Right hindlimb (tissue), 1 donor: Measurements from ENCODE around the gene DHH.
"Not testable (repeated sequence)": the region's sequence is repeated elsewhere in the genome, so short reads cannot be mapped to it uniquely, and the experiment has no call there.

Source experiments
- DNase-seq: peaks from one replicate; pipeline ENCODE4 v3.0.0-alpha.2; 2018

The DHH gene

GRCh38 chr12:49068879-49069506, 25.6 kb downstream of the DHH start:
- no peak for DNase-seq

GRCh38 chr12:49066120-49066519, 28.5 kb downstream of the DHH start:
- DNase-seq: no peak

GRCh38 chr12:49064767-49065152, 29.8 kb downstream of the DHH start:
- DNase-seq: no peak

- DNase-seq: not testable (repeated sequence)
These were observed 32.7 kb downstream of the DHH start for GRCh38 chr12:49061916-49062315.

GRCh38 chr12:49061157-49061650, 33.4 kb downstream of the DHH start:
- no peak for DNase-seq

- peak; percentile 96 for DNase-seq
These were observed 34.1 kb downstream of the DHH start, which contains the start of gene KMT2D for GRCh38 chr12:49060237-49061156. KMT2D (minus strand) TSS chr12:49060794; CDS start chr12:49055324, 5,470 bp downstream.

GRCh38 chr12:49059299-49060171, 35.1 kb downstream of the DHH start:
- no peak for DNase-seq

GRCh38 chr12:49059045-49059298, 35.6 kb downstream of the DHH start:
- DNase-seq: no peak

- no peak for DNase-seq
These were observed 36.1 kb downstream of the DHH start for GRCh38 chr12:49058366-49059044.

GRCh38 chr12:49057888-49058287, 36.7 kb downstream of the DHH start:
- no peak for DNase-seq

GRCh38 chr12:49055978-49056754, 38.4 kb downstream of the DHH start:
- DNase-seq: peak; percentile 67

GRCh38 chr12:49055092-49055491, 39.5 kb downstream of the DHH start:
- DNase-seq: no peak

GRCh38 chr12:49054524-49054923, 40.1 kb downstream of the DHH start:
- no peak for DNase-seq

- no peak for DNase-seq
These were observed 40.5 kb downstream of the DHH start for GRCh38 chr12:49054096-49054495.

GRCh38 chr12:49052451-49053208, 42.0 kb downstream of the DHH start:
- no peak for DNase-seq

- DNase-seq: no peak
These were observed 42.7 kb downstream of the DHH start for GRCh38 chr12:49051777-49052438.

GRCh38 chr12:49051373-49051764, 43.2 kb downstream of the DHH start:
- no peak for DNase-seq

- DNase-seq: no peak
These were observed 43.9 kb downstream of the DHH start for GRCh38 chr12:49050507-49051372.

- DNase-seq: no peak
These were observed 44.9 kb downstream of the DHH start for GRCh38 chr12:49049566-49050224.
